ENCODE data around the gene SIL1.

- no peak for TF ChIP-seq CTCF (IDR thresholded peaks at IDR 0.05 in 2 of 3, conservative IDR thresholded peaks at IDR 0.05 in 1 of 3; ENCODE audit: insufficient read depth in 2 of 3, low read depth in 1 of 3, low read length in 3 of 3)
- TF ChIP-seq, protein P1, sequence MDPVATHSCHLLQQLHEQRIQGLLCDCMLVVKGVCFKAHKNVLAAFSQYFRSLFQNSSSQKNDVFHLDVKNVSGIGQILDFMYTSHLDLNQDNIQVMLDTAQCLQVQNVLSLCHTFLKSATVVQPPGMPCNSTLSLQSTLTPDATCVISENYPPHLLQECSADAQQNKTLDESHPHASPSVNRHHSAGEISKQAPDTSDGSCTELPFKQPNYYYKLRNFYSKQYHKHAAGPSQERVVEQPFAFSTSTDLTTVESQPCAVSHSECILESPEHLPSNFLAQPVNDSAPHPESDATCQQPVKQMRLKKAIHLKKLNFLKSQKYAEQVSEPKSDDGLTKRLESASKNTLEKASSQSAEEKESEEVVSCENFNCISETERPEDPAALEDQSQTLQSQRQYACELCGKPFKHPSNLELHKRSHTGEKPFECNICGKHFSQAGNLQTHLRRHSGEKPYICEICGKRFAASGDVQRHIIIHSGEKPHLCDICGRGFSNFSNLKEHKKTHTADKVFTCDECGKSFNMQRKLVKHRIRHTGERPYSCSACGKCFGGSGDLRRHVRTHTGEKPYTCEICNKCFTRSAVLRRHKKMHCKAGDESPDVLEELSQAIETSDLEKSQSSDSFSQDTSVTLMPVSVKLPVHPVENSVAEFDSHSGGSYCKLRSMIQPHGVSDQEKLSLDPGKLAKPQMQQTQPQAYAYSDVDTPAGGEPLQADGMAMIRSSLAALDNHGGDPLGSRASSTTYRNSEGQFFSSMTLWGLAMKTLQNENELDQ (CRISPR knock-in tag; IDR thresholded peaks at IDR 0.05; ENCODE audit: borderline replicate concordance), result no peak
Observed at GRCh38 chr5:139021346-139021745, 176.8 kb downstream of the SIL1 start.
